HT1080 (cell line): ENCODE measurements around the gene SULT2B1. TPM values are rescaled to one million over a fixed set of nuclear protein-coding genes. Genes with fewer than 3 reads are reported as not detected.

Experiments used
- DNase-seq: peaks from one replicate; pipeline ENCODE4 v3.0.0-alpha.2; 2015; ENCODE audit warnings: low read depth
- total RNA-seq: library from RNA; depleted of rRNA; stranded (reverse); fragments of >200 nt; shearing (Covaris generic); gene quantifications from 2 replicates; pipeline ENCODE4 v1.2.3, GENCODE V29; 2014

SULT2B1 gene
- total RNA-seq, 1 experiment from 2014 or later, result not detected

DNA sequence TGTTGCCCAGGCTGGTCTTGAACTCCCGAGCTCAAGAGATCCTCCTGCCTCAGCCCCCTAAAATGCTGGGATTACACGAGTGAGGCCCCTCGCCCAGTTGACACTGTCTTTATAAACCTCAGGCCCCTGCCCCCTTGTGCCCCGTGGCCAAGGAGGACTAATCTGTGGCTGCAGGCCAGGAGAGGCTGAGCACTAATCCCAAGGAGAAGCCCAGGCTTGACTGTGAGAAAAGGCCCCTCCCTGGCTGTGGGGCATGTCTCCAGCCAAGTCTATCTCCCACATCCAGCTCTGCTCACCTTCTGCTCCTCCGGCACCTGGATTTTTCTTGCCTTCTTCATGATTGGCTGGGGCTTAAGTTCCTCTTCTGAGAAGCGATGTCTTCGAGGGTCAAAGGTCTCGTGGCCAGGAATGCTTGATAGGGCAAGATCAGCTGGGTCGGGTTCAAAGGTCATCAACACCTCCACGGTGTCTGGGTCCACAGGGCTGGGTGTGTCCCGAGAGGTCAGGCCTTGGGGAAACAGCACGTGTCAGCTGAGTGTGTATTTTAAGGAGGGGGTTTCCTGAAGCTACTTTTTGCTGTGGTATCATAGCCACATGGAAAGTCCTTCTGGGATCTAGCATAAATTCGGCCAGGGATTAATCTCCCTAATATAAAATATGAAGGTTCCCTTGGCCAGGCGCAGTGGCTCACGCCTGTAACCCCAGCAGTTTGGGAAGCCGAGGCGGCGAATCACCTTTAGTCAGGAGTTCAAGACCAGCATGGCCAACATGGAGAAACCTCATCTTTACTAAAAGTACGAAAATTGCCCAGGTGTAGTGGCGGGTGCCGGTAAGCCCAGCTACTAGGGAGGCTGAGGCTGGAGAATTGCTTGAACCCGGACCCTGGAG lies 81.4 kb downstream of the SULT2B1 start:
- no peak for DNase-seq

GRCh38 chr19:48634036-48634342 lies 82.0 kb downstream of the SULT2B1 start:
- DNase-seq, result no peak

DNA sequence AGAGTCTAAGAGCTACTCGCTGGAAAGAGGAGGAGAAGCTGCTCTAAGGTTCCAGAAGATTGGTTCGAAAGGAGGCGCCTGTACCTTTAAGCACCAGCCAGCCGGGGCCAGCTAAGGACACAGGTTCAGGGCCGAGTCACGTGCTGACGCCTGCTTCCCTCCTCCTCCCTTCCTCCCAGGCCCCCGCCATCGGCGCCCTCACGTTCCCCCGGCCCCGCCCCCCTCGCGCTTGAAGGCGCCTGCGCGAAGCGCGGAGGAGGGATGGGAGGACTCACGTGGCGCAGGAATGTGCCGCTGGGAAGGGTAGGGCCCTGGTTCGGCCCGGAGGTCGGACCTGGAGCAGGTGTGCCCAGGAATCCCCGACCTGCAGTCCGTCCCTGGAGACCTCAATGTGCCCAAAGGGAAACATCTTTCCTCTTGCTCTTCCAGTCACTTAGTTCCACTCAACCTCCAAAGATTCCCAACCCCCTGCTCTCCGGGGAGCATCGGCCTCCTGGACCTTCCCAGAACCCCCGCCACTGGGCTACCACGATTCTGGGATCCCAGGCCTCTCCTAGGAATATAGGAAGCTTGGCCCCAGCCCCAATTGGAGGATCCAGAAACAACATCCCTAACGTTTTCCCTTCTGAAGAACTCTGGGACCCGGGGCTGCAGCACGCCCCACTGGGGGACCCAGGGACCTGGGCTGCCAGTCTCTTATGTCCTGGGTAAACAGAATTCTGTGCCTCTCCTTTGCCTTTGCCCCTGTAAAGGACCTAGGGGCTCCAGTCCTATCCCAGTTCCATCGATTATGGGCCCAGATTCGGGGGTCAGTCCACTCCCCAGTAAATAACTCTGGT lies 82.7 kb downstream of the SULT2B1 start:
- peak; percentile 92 for DNase-seq

DNA sequence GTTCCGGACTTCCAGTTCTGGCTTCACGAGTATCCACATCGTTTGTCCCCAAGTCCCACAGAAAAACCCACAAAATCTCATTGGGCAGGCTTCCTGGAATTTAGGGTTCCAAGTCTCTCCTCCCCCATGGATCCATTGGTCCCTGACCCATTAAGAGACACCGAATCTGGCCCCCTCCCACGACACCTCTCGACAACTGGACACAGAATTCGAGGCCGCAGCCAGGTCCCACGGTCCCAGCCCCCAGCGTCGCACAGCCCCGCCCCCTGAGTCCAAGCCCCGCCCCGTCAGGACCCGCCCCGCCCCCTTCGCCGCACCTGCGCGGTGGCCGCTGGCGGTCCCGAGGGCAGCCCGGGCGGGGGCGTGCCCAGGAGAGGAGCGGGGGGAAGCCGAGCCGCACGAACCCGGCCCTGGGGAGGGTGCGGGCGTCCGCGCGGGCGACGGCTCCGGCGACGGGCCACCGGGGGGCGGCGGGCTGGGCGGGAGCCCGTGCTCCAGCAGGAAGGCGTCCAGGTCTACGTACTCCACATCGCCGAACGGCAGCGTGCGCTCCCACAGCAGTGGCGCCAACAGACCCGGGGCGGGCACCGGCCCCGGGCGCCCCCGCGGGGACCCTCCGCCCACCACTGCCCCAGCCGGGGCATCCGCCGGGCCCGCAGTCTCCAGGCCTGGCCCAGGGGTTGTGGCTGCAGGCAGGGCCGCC lies 83.4 kb downstream of the SULT2B1 start:
- DNase-seq, result no peak

GRCh38 chr19:48635966-48636858 lies 84.2 kb downstream of the SULT2B1 start:
- no peak for DNase-seq

DNA sequence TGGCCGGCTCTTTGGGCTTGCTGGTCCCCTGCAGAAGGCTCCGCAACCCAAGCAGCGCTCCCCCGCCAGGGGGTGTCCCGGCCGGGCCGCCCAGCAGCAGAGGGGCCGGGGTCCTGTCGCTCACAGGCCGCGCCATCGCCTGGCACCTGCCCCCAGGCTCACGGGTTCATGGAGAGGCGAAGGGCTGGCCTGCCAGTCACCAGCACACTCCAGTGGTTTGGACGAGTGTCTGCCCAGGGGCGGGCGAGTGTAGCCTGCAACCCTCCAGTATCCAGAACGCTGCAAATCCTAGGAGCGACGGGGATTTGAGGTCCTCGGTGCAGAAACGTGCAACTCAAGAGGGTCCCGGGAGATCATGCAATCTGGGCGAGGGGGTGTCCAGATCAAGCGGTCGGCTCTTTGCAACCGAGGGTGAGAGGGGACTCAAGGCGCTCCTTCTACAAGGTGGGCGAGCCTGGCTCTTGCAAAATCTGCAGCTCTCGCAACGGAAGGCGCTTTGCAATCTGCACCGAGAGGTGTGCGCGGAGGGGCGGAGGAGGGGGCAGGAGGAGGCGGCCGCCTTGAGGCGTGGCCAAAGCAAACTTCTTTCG lies 85.0 kb downstream of the SULT2B1 start, which contains the start of gene DBP:
Gene DBP, minus strand, starts transcription at position 521 of the 590 bp plus-strand sequence. Its CDS starts 385 bp downstream, at position 136.
- peak; percentile 49 for DNase-seq

DNA sequence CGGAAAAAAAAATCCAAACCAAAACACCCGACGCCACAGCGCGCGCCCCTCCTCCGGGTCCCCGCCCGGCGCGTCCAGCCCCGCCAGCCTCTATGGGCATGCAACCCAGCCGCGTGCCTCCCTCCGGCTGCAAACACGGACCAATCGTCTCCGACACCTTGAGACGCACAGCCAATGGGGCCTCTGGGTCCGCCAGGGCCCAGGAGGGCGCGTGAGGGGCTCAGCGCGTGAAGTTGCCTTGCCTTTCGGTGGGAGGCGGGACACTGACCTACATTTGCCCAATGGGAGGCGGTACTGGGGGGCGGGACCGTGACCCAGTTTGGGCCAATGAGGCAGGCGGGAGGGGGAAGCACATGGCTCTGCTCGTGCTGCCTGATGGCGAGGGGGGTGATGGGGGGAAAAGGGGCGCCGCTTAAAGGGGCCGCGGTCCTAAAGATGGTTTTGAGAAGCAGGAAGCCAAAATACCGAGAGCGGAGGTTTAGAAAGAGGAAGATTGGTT lies 85.5 kb downstream of the SULT2B1 start:
- peak; percentile 98 for DNase-seq

GRCh38 chr19:48637948-48638830 lies 86.2 kb downstream of the SULT2B1 start:
- DNase-seq, result peak; percentile 74

DNA sequence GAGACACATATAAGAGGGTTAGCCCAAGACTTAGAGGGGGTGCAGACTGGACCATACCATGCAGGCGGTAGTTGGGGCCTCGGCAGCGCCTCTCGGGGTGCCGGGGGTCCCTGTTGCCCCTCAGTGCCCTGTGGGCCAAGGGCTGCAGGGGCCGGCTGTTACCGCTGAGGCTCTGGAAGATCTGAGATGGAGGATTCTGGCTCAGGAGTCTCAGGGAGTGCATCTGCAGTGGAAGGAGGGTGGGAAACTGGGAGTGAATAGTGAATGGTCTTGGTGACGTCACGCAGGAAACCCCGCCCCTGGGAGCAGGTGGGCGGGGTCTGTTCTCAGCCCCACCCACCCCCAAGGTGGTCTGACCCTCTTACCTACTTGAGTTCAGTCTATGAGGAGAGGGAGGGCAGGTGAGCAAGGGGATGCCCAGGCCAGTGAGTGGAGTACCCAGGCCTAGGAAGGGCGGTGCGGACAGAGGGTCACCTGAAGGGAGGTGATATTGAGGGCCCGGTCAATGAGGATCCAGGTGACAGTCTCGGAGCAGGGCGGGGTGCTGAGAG lies 86.9 kb downstream of the SULT2B1 start:
- no peak for DNase-seq

DNA sequence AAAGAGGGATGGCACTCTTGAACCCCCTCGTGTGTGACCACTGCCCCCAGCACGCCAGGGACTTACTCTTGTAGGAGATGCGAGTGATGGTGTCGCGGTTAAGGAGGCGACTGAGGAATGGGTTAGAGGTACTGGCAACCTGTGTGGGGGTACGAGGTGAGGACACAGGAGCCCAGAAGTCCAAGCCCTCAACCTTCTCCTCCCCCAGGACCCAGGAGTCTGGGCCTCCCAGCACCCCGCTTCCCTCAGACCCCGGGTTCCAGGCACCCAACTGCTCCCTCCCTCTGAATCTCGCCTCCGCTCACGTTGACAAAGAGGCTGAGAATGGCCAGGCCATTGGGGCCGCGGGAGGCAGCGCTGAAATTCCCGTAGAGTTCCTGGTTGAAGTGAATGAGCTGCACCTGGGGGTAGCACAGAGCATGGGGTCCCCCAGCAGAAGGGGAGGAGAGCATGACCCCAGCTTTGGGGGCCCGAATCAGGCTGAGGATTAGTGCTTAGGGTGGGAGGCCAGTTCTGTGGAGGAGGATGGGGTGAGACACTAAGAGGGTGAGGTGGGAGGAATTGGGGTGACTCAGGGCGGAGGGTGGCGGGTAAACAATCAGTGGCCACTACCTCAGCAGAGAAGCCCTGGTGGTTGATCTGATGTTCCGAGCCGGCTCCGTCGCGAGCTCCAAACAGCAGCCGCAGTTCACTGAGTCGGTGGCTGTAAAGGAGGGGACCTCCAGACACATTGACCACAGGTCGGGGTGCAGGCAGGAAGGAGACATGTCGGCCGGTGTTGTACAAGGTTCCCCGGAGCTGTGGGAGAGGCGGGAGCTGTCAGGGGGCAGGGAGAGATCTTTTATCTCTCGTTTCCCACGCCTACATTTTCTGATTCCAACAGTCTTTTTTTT lies 87.8 kb downstream of the SULT2B1 start:
- no peak for DNase-seq

DNA sequence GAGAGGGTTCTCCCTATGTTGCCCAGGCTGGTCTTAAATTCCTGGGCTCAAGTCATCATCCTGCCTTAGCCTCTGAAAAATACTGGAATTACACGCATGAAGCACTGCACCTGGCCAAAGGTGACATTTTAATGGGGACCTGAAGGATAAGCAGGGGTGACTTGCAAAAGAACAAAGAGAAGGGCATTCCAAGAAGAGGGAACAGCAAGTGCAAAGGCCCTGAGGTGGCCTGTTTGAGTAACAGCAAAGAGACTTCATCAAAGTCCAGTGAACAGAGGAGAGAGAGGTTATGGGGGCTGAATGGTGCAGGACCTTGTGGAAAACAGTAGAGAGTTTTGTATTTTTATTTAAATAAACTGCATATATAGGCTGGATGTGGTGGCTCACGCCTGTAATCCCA lies 89.9 kb downstream of the SULT2B1 start:
- DNase-seq, result no peak

DNA sequence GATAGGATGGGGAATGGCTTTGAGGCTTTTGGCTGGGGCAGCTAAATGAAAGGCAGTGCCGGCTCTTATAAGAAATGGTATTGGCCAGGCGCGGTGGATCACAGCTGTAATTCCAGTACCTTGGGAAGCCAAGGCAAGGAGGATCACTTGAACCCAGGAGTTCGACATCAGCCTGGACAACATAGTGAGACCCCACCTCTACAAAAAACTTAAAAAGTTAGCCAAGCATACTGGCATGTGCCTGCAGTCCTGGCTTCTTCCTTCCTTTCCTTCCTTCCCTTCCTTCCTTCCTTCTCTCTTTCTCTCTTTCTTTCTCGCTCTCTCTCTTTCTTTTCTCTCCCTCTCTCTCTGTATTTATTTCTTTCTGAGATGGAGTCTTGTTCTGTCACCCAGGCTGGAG lies 90.9 kb downstream of the SULT2B1 start:
- DNase-seq, result no peak

- DNase-seq, result no peak
Measured at GRCh38 chr19:48644355-48644754, 92.4 kb downstream of the SULT2B1 start.

DNA sequence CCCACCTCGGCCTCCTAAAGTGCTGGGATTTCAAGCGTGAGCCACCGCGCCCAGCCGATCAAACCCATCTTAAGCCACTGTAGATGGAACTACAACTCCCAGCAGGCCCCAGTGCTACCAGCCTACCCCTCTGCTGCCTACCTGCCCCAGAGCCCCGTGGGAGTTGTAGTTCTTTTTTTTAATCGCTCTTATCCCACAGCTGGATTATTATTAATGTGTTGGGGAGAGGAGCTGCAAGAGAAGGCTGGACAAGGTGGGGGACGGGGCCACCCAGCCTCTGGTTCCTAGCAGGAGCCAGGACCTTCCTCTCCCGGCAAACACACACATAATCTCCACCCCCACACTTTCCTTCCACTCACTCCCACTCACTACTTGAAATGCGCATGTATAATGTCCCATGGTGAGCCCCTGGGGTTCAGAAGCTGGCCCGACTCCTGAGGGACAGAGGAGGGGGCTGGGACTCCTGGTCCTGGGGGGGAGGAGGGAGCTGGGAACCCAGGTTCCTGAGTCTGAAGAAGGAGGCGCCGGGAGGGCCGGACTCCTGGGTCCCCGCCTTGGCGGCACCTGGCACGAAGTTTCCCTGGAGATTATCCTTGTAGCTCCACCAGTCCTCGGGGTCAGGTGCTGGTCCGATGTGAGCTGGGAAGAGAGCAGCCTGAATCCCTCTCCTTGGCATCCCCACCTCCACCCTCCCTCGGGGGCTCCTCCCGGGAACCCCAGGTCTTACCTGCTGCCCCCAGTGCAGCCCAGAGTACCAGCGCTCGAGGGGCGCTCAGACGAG lies 93.1 kb downstream of the SULT2B1 start:
- peak; percentile 69 for DNase-seq

DNA sequence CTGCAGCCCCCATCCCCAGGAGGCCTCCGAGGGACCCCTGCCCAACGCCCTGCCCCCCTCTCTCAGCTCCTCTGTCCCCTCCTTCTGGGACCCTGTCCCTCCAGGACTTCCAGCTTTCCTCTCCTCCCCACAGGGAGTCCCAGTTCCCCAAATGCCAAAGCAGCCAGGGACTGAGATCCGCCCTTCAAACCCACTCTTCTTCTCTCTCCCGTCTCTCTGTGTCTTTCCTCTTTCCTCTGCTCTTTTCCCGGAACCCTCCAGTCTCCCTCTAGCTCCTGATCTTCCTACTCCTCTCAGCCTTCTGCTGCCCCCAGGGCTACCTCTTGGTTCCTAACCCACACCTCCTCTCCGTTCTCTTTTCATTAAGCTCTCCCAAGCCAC lies 93.6 kb downstream of the SULT2B1 start:
- DNase-seq, result no peak

DNA sequence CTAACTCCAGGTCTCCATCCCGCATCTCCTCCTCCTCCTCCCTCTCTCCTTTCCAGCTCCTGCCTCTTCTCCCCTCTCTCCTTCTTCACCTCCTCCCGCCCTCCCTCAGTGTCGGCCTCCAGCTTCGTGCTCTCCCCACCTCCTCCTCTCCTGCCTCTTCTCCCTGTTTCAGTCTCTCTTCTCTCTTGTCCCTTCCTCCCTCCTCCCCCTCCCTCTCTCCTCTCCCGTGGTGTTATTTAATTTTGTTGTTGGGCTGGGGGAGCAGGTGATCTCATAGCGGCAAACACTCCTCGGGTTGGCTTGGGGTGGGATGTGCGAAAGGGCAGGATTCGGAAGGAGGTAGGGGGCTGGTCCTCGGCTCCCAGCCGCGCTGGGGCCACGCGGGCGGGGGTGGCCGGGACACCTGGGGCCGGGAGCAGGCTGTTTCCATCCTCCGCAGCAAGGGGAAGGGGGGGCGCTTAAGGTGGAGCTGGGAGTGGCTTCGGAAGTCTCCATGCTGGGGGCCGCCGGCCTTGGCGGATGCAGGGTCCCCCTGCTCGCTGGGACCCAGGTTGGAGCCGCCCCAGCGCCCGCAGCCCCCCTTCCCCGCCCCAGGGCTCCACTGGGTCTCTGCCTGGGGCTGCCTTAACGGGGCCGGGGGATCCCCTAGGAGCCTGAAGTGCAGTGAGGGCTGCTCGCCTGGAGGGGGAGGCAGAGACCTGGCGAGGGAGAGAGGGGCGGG lies 94.2 kb downstream of the SULT2B1 start, which contains the start of gene CA11:
Gene CA11, minus strand, starts transcription at position 187 of the 721 bp plus-strand sequence. CDS start 555 bp downstream, outside the sequence.
- peak; percentile 65 for DNase-seq
